GM12878 (cell line): ENCODE measurements around the gene KIRREL3. TPM values are rescaled to one million over a fixed set of nuclear protein-coding genes. Genes with fewer than 3 reads are reported as not detected.

Experiments
- ATAC-seq: fragments of 200-7000 bp; cut with Tn5 transposase; 3 replicates; pipeline ENCODE4 v1.9.1; 2020; ENCODE audit warnings: mild to moderate bottlenecking, moderate library complexity
- BruUV-seq: library from RNA; stranded (reverse); fragments of 400-500 nt; replicated peaks from 2 replicates; lab custom pipeline; 2021; lab: Mats Ljungman, UMichigan
- CTCF ChIA-PET: fragments of 300-600 bp; sonication (Branson Sonifier 250); formaldehyde crosslinking; extraction: SDS; loops from one replicate; lab custom pipeline; 2021; ENCODE audit warnings: inconsistent platforms; lab: Yijun Ruan, JAX
- POLR2A ChIA-PET: fragments of 350-600 bp; formaldehyde crosslinking; extraction: SDS; loops from one replicate; lab custom pipeline; 2021; ENCODE audit warnings: inconsistent platforms; lab: Charles Lee
- RAD21 ChIA-PET: fragments of 300-600 bp; sonication (Branson Sonifier 250); formaldehyde crosslinking; loops from one replicate; lab custom pipeline; 2023; ENCODE audit warnings: antibody characterized with exemption; ENCODE audit not compliant: unreplicated experiment; lab: Charles Lee
- SMC1A ChIA-PET: fragments of 300-600 bp; sonication (Branson Sonifier 250); formaldehyde crosslinking; loops from one replicate; lab custom pipeline; 2023; ENCODE audit not compliant: unreplicated experiment, uncharacterized antibody; lab: Charles Lee
- DNase-seq: peaks from one replicate; pipeline ENCODE4 v3.0.0-alpha.2; 2011; ENCODE audit warnings: low read depth, low spot score
- FAIRE-seq: peaks from 3 replicates; lab custom pipeline; 2011; peaks lifted over from hg19 to GRCh38; lab: Jason Lieb, UNC
- H2AFZ ChIP-seq: 2 replicates; pipeline ENCODE4 v1.6.0; 2011; ENCODE audit warnings: low read depth, low read length, control low read depth; ENCODE audit not compliant: control insufficient read depth
- H3K27ac ChIP-seq: 2 replicates; pipeline ENCODE4 v1.5.1; 2011; ENCODE audit warnings: control low read depth; ENCODE audit not compliant: control insufficient read depth, insufficient read depth
- H3K27me3 ChIP-seq, 2 experiments: replicated peaks in 1 of 2; 2 replicates each; pipeline versions ENCODE4 v1.6.0 to v1.6.1; 2011; ENCODE audit warnings: low read length in 1 of 2; ENCODE audit not compliant: control insufficient read depth in 2 of 2, insufficient read depth in 2 of 2
- H3K36me3 ChIP-seq, 2 experiments: 2 replicates each; pipeline ENCODE4 v1.5.1; 2011; ENCODE audit warnings: low read length in 1 of 2; ENCODE audit not compliant: control insufficient read depth in 2 of 2, insufficient read depth in 2 of 2
- H3K4me1 ChIP-seq: 2 replicates; pipeline ENCODE4 v1.6.1; 2011; ENCODE audit warnings: mild to moderate bottlenecking, low read length, moderate library complexity, mixed read lengths; ENCODE audit not compliant: control insufficient read depth, insufficient read depth
- H3K4me2 ChIP-seq: 2 replicates; pipeline ENCODE4 v1.6.0; 2011; ENCODE audit warnings: control low read depth; ENCODE audit not compliant: control insufficient read depth, insufficient read depth
- H3K4me3 ChIP-seq: fragments of 200-600 bp; sonication (generic); 2 replicates; pipeline ENCODE4 v1.5.1; 2016
- H3K79me2 ChIP-seq: 2 replicates; pipeline ENCODE4 v1.6.0; 2011; ENCODE audit warnings: low read length; ENCODE audit not compliant: control insufficient read depth, insufficient read depth
- H3K9ac ChIP-seq: 2 replicates; pipeline ENCODE4 v1.8.0; 2011; ENCODE audit warnings: low read length, control low read depth, mixed read lengths; ENCODE audit not compliant: control insufficient read depth, insufficient read depth
- H3K9me3 ChIP-seq: replicated peaks from 3 replicates; pipeline ENCODE4 v1.5.1; 2011; ENCODE audit warnings: mild to moderate bottlenecking, low read length; ENCODE audit not compliant: control insufficient read depth, insufficient read depth
- H4K20me1 ChIP-seq: 2 replicates; pipeline ENCODE4 v1.6.0; 2011; ENCODE audit not compliant: control insufficient read depth, insufficient read depth
- BCL11A ChIP-seq: IDR thresholded peaks from 2 replicates; pipeline ENCODE4 v1.6.1; 2011; ENCODE audit warnings: low read depth, low read length
- CHD4 ChIP-seq: fragments of 200-600 bp; sonication (generic); IDR thresholded peaks from 2 replicates; pipeline ENCODE4 v1.6.1; 2016; ENCODE audit warnings: mild to moderate bottlenecking
- EGR1 ChIP-seq, 2 experiments: IDR thresholded peaks; 1 replicate in 1 of 2; 2 replicates in 1 of 2; pipeline ENCODE4 v1.6.1; 2011 to 2012; ENCODE audit warnings: low read depth in 2 of 2, low read length in 2 of 2, borderline replicate concordance in 1 of 2, mild to moderate bottlenecking in 1 of 2, moderate library complexity in 1 of 2
- JUNB ChIP-seq: IDR thresholded peaks from 2 replicates; pipeline ENCODE4 v1.6.1; 2016; ENCODE audit warnings: antibody characterized with exemption, mild to moderate bottlenecking
- LARP7 ChIP-seq: fragments of 450-650 bp; IDR thresholded peaks from 2 replicates; pipeline ENCODE4 v1.6.1; 2017; ENCODE audit warnings: mild to moderate bottlenecking
- MTA2 ChIP-seq: fragments of 450-650 bp; IDR thresholded peaks from 2 replicates; pipeline ENCODE4 v1.6.1; 2016; ENCODE audit warnings: low read depth, mild to moderate bottlenecking, moderate library complexity
- NBN ChIP-seq: fragments of 450-650 bp; IDR thresholded peaks from 2 replicates; pipeline ENCODE4 v1.6.1; 2016
- TAF1 ChIP-seq: IDR thresholded peaks from 2 replicates; pipeline ENCODE4 v1.6.1; 2011; ENCODE audit warnings: mild to moderate bottlenecking, low read depth, low read length, borderline replicate concordance
- ZBED1 ChIP-seq: IDR thresholded peaks from 2 replicates; pipeline ENCODE4 v1.6.1; 2016; ENCODE audit warnings: borderline replicate concordance
- ZNF622 ChIP-seq: fragments of 450-650 bp; IDR thresholded peaks from 2 replicates; pipeline ENCODE4 v1.6.1; 2017; ENCODE audit warnings: mild to moderate bottlenecking, inconsistent platforms
- WGBS: methylation state at CpG from one replicate; pipeline ENCODE4 v1.1.6; 2016; ENCODE audit warnings: low lambda C conversion rate; ENCODE audit not compliant: insufficient replicate concordance, insufficient coverage; ENCODE audit errors: missing lambda C conversion rate; 5-methylcytosine and 5-hydroxymethylcytosine counted together
- in situ Hi-C: fragments of 300-500 bp; cut with MboI; formaldehyde crosslinking; loops from 9 replicates; pipeline ENCODE4 v1.14.3; 2018; ENCODE audit warnings: mixed read lengths
- intact Hi-C: fragments of 100-400 bp; cut with micrococcal nuclease; formaldehyde crosslinking; loops from one replicate; pipeline ENCODE4 v1.14.2; 2022; ENCODE audit not compliant: unreplicated experiment
- polyA plus RNA-seq, 11 experiments: library from polyadenylated mRNA; depleted of rRNA in 4 of 11; unstranded in 6 of 11; stranded (reverse) in 5 of 11; fragments of >200 nt; fragmentation: Nextera tagmentation in 4 of 11; fragmentation: Illumina TruSeq in 1 of 11; extraction: Ambion mirVana in 4 of 11; extraction: Trizol in 1 of 11; gene quantifications; 1 replicate in 1 of 11; 2 replicates in 10 of 11; pipeline versions ENCODE4 v1.2.1 to v1.2.3, GENCODE V29; 2011 to 2016; ENCODE audit warnings: inconsistent platforms in 2 of 11, missing spikeins in 2 of 11, low read depth in 1 of 11
- total RNA-seq, 4 experiments: library from RNA; depleted of rRNA in 3 of 4; stranded (reverse); fragments of >200 nt in 3 of 4; fragmentation: Illumina TruSeq in 1 of 4; extraction: Trizol in 1 of 4; gene quantifications; 2 replicates each; pipeline versions ENCODE4 v1.2.1 to v1.2.3, GENCODE V29; 2013 to 2021

KIRREL3 gene
- total and polyA plus RNA-seq, 10 of the 15 experiments (the other 5 are each of a cell fraction or from before 2014, with no cell fraction given) = under 0.01 TPM; not detected in 9

DNA sequence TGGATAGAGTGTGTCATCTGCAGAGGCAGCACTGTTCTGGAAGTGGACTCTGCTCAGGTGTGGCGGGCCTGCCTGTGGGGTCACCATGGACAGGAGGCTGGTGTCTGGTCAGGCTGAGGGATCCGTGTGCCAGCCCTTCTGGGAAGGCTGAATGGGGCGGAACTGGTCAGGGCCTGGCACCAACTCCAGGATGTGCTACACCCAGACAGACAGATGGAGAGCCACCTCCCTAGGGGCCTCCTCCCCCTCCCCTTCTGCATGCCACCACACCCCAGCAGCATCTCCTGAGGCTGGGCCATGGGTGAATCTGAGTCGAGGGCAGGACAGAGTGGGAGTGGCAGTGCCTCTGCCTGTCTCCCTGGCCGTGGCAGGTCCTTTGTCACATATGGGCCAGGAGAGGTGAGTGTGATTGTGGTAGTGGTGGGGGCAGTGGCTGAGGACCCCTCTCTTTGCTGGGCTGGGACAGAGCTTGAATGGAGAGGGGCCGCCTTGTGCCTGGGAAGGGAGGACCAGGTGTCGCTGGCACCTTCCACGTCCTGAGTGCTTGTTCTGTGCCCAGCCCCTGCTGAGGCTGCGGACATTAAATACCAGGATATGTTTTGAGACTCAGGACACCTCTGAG lies 616.0 kb downstream of the KIRREL3 start:
- no peak overlapping the region for H3K4me3 ChIP-seq
- ChIA-PET CTCF (no interaction called here), RAD21 (no interaction called here), SMC1A (no interaction called here)
- H3K27ac ChIP-seq = no peak overlapping the region
- in situ Hi-C loops = no loop called here
- WGBS = 69% methylated on average over 8 of the region's 9 CpGs
- no peak for DNase-seq
- H2AFZ ChIP-seq = no peak overlapping the region
- no peak overlapping the region for H3K4me2 ChIP-seq
- intact Hi-C loops = no loop called here
- H4K20me1 ChIP-seq = no peaks in the 10 kb centered on the region
- no peak for TF ChIP-seq TAF1
- TF ChIP-seq CHD4 = no peak
- no peak for TF ChIP-seq BCL11A
- TF ChIP-seq ZBED1 = no peak
- no peak for TF ChIP-seq MTA2
- TF ChIP-seq JUNB = no peak
- no peak for TF ChIP-seq ZNF622
- no peak for TF ChIP-seq EGR1 (IDR thresholded peaks at IDR 0.05; ENCODE audit: borderline replicate concordance in 1 of 2, low read depth in 2 of 2, low read length in 2 of 2)
- no peak for TF ChIP-seq NBN
- TF ChIP-seq LARP7 = no peak
- TF ChIP-seq, all 136 proteins: peak for 0
- POLR2A ChIA-PET = no interaction called here
- H3K9me3 ChIP-seq = no peaks in the 10 kb centered on the region
- ATAC-seq (no peak), FAIRE-seq (no peak)
- no peaks in the 10 kb centered on the region for H3K27me3 ChIP-seq
- no peaks in the 10 kb centered on the region for H3K79me2 ChIP-seq
- no peaks in the 10 kb centered on the region for H3K36me3 ChIP-seq
- H3K9ac ChIP-seq = no peak overlapping the region
- BruUV-seq = no TSS peak
- no peaks in the 10 kb centered on the region for H3K4me1 ChIP-seq
